ENCODE measurements around the gene PARD3.
"Not testable (repeated sequence)": the region's sequence is repeated elsewhere in the genome, so short reads cannot be mapped to it uniquely, and the experiment has no call there.

The PARD3 gene

GRCh38 chr10:34406463-34407323 lies 408.4 kb downstream of the PARD3 start:
- DNase-seq = no peak

DNA sequence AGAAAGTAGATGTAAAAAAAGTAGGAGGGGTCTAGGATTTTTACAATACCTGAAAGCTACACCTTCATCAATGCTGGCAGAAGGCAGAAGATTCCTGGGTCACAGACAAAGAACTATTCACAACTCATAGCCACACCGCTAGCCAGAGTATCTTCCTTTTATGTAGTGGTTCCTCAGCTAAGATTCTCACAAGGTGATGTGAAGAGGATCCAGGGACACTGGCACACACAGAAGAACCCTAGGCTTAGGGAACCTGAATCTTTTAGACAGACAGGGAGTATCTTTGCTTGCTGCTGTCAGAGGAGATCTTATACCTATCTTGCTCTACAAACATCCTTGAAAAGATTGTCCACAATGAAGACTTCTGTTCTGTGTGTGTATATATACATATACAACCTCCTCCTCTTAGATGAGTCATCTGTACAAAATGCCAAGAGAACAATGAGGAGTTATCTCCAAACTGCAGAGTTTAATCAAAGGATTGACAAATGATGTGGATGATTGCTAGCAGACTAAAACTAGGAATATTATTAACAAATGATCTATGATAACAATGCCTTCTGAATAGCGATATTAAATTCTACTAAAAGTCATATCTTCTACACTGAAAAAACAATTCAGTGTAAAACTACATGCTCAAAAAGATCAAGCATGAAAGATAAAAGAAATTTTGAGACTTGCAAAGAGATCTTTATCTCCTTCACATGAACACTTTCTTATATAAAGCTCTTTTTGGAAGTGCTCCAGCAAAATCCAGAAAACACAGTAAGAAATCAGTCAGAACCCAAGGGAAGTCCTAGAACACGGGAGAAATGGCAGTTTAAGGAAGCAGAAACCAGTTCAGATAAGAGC lies 409.3 kb downstream of the PARD3 start:
- no peak for DNase-seq

GRCh38 chr10:34403512-34403911 lies 411.6 kb downstream of the PARD3 start:
- no peak for DNase-seq

- DNase-seq = no peak
These were observed 415.0 kb downstream of the PARD3 start for GRCh38 chr10:34400075-34400474.

DNA sequence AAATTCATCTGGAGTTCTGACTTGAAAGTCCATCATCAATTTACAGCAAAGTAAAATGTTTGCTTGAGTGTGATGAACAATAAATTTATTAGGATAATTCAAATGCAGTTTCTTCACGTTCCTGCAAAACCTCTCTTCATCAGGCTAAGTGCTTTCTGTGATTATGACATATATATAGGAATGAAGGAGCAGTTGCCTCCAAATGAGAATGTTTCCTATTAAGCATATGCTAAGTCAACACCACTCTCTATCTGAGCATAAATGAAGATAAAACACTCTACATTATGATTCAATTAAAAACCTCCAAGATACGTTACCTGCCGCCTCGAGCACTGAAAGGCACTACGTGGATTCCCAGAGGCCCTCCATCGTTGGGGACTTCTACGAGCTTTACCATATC lies 416.1 kb downstream of the PARD3 start:
- no peak for DNase-seq

GRCh38 chr10:34397324-34397723 lies 417.8 kb downstream of the PARD3 start:
- DNase-seq = no peak

GRCh38 chr10:34396663-34397062 lies 418.4 kb downstream of the PARD3 start:
- no peak for DNase-seq

DNA sequence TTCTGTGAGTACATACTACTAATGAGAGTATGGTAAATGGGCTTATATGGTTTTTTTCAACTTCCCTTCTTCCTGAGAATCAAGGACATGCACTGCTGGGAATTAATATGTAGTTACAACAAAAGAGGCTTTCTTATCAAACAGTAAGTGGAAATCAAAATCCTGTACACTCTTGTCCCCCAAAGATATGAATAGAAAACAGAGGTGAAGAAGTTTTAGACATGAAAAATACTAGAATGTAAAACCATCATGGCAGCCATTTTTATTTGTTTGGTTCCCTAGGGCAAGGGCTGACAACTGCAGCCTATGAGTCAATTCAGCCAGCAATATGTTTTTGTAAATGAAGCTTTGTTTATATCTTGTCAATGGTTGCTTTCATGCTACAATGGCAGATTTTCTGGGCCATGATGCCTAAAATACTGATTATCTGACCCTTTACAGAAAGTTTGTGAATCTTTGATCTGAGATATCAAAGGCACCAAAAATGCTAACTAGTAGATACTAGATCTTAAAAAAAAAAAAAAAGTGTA lies 422.4 kb downstream of the PARD3 start:
- no peak for DNase-seq

GRCh38 chr10:34391168-34391567 lies 423.9 kb downstream of the PARD3 start:
- not testable (repeated sequence) for DNase-seq

- DNase-seq = no peak
These were observed 425.3 kb downstream of the PARD3 start for GRCh38 chr10:34389801-34390200.

GRCh38 chr10:34386921-34387320 lies 428.2 kb downstream of the PARD3 start:
- no peak for DNase-seq

DNA sequence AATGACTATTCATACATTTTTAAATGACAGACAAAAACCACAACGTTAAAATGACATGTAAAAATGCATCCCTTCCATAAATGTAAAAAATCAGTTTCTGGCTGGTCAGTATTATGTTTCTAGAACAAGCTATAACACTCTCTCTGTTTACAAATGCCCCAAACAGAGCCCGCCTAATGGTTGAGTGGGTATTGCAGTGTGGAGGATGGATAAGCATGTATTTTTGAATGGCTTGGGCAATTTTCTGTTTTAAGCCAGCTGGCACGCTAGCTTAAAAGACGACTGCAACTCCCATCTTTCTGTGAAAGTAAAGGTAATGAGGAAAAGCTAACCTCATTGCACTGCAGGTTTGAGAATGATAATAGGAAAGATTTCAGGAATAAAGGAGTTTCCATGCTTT lies 430.7 kb downstream of the PARD3 start:
- DNase-seq = no peak

GRCh38 chr10:34382626-34383025 lies 432.5 kb downstream of the PARD3 start:
- DNase-seq = no peak

DNA sequence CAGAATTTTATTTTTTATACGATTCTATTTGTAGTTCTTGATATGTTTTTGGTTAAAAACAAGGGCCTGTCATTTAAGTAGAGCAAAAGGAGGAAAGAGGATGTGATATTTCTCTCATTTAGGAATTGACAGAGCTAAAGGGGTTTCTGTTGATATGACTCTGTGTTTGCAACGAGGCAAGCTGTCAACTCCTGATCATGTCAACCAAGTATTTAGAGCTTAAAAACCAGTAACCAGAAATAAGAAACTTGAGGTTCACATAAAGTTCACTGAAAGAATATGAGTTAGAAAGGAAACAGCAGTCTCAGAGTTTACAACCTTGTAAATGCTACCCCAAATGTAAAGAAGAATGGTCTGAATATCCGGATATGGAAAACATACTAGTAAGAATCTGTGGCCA lies 434.2 kb downstream of the PARD3 start:
- DNase-seq = no peak

- no peak for DNase-seq
These were observed 436.8 kb downstream of the PARD3 start for GRCh38 chr10:34378297-34378696.

DNA sequence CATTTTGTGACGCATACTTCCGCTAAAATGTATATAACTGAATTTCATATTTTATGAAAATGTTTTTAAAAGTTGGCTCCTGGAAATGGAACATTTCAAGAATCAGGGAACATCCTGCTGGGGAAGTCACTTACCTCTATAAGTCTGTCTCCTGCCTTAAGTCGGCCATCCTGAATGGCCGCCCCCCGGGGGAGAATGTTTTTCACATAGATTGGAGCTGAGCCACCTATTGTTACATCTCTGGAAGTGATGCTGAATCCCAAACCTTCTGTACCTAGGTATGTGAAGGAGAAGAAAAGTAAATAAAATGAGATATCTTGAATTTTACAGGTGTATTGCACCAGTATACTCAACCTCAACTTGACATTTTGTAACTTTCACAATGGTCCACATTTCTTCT lies 437.3 kb downstream of the PARD3 start:
- DNase-seq = no peak

DNA sequence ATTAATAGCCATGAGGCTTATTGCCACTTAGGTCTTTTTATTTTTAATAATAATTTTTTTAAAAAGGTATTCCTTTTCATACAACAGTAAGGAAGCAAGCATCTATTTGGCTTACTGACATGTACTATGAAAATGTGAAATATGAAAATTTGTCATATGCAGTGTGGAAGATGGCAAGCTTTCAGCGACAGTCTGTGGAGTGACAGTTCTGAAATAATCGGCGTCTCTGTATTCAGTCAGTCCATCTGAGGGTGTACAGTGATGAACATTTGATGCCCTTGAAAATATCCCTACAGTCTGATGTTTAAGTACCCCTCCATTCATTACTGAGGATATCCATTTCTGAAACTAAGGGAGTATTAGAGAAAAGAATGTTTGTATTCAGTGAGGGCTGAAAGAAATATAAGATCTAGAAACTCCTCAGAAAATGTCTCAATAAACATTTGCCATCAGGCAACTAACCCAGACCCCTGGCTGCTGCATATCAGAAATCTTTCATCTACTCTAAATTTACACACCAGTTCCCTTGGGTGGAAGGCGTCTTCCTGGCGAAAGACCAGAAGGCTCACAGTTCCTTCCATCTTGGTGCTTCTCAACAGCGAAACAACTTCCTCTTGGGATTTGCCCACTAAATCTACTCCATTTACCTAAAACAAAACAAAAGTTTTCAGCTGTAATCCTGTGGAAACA lies 440.6 kb downstream of the PARD3 start:
- DNase-seq = no peak

DNA sequence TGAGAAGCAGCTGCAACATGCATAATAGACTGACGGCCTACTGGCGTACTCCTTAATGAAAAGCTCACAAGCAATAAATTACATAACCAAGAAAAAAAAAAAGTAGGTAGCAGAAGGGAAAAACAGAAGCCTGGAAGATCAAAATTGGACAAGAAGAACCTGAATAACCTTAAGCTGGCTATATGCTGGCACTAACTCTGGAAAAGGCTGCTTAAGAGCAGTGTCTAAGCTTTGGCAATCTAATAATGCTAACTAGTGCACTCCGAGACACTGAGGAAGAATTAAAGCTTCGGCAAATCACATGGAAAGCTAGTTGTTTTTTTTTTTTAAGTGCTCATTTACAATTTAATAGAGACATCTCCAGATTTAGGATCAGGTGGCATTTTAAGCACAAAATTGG lies 441.9 kb downstream of the PARD3 start:
- DNase-seq = no peak

DNA sequence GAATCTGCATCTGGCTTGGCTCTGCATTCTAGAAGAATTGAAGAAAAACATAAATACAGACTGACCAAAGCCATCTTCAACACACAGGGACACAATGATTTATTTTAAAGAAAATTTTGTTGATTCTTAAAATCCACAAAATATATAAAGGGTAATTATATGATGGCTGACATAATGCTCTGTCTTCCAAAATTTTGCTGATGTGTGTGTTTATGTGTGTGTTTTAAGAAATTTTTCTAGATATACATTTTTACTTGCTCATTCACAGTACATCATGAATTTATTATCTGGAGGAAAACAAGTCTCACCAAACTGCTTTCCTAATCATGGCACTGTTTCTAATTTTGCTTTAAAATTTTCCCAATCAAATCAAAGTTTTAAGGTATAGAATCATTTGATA lies 442.6 kb downstream of the PARD3 start:
- no peak for DNase-seq

DNA sequence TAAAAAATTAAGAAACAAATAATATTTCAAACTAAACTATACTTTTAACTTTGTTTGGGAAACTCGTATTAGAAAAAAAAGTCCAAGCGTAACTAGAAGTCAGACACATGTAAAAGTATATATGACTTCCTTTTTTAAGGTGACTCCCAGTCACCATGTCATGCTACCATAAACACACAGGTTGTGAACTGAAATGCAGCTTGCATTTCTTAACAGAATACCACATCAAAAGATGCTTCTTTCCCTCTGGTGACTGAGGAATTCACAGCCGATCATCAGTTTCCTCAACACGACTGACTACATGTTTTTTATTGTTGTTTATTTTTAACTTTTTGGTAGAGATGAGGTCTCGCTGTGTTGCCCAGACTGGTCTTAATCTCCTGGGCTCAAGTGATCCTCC lies 445.0 kb downstream of the PARD3 start:
- no peak for DNase-seq

DNA sequence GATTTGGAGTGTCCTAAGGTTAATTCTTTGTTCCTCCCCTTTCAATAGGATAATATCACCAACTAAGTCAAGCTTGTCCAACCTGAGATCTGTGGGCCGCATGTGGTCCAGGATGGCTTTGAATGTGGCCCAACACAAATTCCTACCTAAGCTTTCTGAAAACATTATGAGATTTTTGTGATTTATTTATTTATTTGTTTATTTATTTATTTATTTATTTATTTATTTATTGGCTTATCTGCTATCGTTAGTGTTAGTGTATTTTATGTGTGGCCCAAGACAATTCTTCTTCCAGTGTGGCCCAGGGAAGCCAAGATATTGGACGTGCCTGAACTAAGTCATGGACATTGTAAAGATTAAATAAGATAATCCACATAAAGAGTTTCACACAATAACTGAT lies 446.0 kb downstream of the PARD3 start:
- no peak for DNase-seq

DNA sequence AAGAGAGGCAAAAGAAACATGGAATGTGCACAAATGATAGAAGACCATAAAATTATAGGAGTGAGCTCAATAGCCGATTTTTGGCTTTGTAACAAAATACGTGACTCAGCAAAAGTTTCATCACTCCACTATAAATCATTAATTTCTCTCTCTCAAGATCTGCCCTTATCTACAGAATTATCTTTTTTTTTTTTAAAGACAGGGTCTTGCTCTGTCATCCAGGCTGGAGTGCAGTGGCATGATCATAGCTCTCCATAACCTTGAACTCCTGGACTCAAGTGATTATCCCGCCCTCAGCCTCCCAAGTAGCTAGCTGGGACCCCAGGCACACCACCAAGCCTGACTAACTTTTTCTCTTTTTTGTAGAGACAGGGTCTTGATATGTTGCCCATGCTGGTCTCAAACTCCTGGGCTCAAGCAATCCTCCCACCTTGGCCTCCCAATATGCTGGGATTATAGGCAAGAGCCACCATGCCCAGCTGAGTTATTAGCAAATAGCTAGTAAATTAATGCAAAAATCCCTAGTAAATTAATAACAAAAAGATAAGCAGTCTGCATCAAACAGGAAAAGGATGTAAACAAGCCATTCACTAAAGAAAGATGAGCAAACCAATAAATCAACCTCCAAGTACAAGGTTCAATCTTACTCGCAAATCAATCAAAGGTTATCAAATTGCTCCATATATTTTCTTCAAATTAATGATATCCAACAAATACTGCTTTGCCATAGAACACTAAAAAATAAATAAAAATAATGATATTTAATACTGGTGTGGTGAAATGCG lies 450.7 kb downstream of the PARD3 start:
- no peak for DNase-seq

All from DMS153 (cell line).